Left colon (tissue), 2 donors: Measurements from ENCODE around the gene CCL18. TPM values are rescaled to one million over a fixed set of nuclear protein-coding genes. Genes with fewer than 3 reads are reported as not detected.
"Not testable (repeated sequence)": the region's sequence is repeated elsewhere in the genome, so short reads cannot be mapped to it uniquely, and the experiment has no call there.

Experiments
- ATAC-seq: fragments of 200-7000 bp; cut with Tn5 transposase; one replicate; pipeline ENCODE4 v1.9.1; 2020; ENCODE audit warnings: mild to moderate bottlenecking, moderate library complexity
- DNase-seq, 2 donors: peaks; one replicate each; pipeline ENCODE4 v3.0.0-alpha.2; 2020
- intact Hi-C, 2 donors: fragments of 100-400 bp; cut with DNase I in 1 of 2; cut with micrococcal nuclease in 1 of 2; formaldehyde crosslinking; loops; one replicate each; pipeline versions ENCODE4 v1.11.2 to v1.14.0; 2022; cut with DNase I, micrococcal nuclease
- total RNA-seq, 2 donors: library from RNA; stranded (reverse); fragmentation: NEBNext Ultra II Directional; extraction: Animal tissue kit (Norgen Biotek cat#: 25700); gene quantifications; one replicate each; pipeline ENCODE4 v1.2.1, GENCODE V29; 2021
- donor health status: DM: no; HTN: no; CAD: no.
- donor health status: DM: yes; HTN: yes; CAD: no.

CCL18 gene
- total RNA-seq, 2 donors from 2014 or later: 0.85 to 1.2 TPM

DNA sequence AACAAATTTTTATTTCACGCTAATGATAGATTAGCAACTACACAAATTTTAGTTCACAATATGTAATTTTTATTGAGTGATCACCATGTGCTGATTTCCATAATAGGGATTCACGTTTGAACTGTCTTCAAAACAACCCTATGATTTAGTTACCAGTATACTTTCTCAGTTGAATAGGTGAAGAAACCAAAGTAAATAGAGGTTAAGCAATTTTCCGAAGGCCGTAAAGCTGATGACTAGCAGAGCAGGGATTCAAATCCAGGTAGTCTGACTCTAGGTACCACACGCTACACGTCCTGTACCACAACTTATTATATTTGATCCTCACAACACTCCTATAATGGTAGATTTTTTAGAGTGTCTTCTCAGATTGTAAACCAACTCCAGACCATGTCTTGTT lies 28.6 kb downstream of the CCL18 start:
- DNase-seq, ATAC-seq, intact Hi-C loops: not testable (repeated sequence)

DNA sequence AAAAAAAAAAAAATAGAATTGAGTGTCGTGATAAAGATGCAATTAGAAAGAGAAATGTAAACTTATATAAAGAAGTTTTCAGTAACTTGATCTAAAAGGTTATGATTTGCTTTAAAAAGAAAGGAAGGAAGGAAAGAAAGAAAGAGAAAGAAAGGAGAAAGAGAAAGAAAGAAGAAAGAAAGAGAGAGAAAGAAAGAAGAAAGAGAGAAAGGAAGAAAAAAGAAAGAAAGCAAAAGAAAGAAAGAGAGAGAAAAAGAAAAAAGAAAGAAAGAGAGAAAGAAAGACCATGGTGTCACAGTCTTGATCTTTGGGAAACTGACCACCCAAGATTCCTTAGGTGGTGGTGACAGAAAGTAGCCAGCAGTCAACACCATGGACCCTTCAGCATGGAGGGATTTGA lies 30.2 kb downstream of the CCL18 start:
- no peak for DNase-seq
- intact Hi-C loops: no loop called here

DNA sequence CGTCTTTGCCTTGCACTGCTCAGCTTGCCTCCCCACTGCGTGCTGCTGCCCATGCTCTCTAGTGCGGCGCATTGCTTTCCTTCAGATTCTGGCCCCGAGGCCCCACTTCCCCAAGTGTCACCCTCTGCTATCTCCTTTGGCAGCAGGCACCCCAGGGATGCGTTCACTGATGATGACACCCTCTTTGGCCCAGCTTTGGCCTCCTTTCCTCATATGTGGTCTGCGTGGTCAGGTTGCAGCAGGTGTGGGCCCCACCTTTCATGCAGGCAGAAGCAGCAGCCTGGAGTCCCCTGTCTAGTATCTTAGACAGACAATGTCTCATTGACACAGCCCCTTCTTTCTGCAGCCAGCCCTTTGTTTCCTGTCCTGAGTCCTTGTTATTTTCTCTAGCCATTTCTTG lies 30.7 kb downstream of the CCL18 start:
- intact Hi-C loops: no loop called here
- ATAC-seq (no peak), DNase-seq (no peak)

More for the DNA sequence above, 30.2 kb downstream of the CCL18 start:
- ATAC-seq: no peak

DNA sequence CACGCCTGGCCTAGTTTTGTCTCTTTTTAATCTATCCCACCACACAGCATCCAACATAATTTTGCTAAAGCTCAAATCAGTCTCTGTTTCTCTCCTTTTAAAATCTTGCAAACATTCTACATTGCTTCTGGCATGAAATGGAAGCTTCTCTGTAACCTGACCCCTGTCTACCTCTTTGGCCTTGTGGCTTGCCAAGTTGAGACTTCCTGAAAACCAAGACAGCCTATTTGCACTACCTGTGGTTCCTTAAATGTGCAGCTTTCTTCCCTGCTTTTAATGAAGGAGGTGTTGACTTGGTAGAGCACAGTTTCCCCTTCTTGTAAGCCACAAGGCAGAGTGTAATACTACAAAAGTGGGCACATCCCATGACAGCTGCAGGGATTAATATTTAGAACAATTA lies 31.9 kb downstream of the CCL18 start:
- DNase-seq: no peak
- intact Hi-C loops: no loop called here
- ATAC-seq: no peak

DNA sequence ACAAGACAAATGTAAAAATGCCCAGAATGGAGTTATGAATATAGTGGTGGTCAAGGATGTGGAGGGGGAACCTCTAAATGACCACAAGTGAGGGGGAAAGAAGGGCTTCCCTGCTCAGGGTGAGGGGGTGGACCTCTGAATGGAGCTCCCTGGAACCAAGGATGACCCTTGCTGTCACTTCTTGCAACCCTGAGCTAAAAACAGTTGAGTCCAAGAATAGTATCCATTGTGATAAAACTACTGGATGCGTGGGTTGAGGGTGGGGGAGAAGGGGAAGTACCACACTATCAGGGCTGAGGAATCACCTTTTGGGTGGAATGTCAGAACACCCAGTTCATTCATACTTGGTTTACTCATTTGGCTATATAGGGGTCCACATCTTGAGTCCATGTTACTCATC lies 34.9 kb downstream of the CCL18 start:
- intact Hi-C loops, ATAC-seq, DNase-seq: not testable (repeated sequence)

DNA sequence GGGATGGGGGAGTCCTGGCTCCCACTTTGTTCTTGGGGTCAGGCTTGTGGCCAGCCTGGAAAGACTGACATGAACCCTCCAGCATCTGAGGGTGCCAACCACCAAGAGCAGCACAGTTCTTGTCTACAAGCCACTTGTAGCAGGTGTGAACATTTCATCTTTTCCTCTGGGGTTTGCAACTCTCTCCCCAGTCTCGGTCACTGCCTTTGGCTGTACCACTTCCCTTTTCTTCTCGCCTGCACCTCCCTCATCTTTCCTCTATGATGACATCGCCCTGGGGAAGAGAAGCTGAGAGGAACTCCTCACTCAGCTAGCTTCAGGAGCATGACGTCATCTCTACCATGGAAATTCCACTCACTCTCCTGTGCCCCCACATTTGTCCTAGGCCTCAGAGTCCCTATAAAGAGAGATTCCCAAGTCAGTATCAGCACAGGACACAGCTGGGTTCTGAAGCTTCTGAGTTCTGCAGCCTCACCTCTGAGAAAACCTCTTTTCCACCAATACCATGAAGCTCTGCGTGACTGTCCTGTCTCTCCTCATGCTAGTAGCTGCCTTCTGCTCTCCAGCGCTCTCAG lies 39.4 kb downstream of the CCL18 start, which contains the start of gene CCL4:
TSS of gene CCL4 (plus strand) at position 427 of the 575 bp plus-strand sequence. CDS start at position 506, 79 bp downstream.
- DNase-seq, intact Hi-C loops: not testable (repeated sequence)
- peak; percentile 41 for ATAC-seq

DNA sequence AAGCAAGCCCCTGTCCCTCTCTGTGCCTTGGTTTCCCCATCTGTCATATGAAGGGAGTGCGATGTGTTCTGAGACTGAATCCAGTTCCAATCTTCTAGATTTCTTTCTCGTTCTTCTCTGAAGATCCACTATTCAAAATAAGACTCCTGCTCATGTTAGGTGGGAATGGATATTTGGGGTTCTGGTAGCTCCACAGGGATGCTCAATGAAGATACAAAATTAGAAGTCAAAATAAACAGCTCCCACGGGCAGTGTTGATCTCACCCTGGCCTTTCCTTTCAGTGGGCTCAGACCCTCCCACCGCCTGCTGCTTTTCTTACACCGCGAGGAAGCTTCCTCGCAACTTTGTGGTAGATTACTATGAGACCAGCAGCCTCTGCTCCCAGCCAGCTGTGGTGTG lies 40.2 kb downstream of the CCL18 start:
- ATAC-seq, intact Hi-C loops, DNase-seq: not testable (repeated sequence)

DNA sequence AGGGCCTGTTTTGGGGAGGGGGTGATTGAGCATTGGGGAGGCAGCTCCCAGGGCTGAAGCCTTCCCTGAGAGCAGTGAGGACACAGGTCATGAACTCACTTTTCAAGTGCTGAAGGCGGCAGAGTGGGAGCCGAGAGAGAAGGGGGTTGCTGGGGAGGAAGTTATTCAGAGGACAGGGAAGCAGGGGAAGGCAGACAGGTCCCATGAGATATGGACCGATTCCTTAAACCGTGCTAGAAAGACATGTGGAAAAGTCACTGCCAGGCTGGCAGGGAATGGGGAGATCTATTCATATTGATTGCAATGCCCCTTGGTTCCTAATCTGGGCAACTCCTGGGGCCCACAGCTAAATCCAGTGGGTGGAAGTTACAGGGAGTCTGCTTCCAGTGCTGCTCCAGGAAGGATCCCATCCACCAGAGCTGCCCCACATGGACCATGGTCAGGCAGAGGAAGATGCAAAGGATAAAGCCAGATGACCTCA lies 40.7 kb downstream of the CCL18 start:
- intact Hi-C loops: no loop called here
- DNase-seq (no peak), ATAC-seq (no peak)

DNA sequence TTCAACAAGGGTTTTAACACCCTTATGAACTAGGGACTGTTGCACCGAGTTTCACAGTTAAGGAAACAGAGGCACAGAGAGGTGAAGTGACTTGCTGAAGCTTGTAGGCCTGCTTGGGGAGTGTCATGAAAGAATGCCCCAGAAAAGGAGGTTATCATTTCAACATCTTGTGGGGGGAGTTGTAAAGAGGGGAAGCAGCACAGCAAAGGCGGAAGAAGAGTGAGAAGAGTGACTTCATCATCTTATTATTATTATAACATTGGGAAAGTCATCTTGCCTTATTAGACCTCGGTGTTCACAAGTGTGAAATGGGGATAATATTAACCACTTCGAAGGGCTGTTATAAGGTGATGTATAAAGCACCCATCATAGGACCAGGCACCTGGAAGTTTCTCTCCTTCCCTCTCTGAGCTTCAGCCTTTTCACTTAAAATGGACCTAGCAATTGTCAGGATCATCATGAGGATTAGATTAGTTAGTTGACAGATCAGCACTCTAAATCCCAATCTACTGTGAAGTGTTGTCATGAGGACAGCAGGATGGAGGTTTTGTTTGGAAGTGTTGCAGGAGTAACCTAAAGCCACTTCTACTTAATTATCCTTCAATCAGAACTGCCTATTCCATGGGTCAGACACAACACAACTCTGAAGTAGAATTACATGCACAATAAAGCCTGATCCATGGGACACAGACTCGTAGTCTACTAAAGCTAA lies 41.9 kb downstream of the CCL18 start:
- intact Hi-C loops: no loop called here
- no peak for DNase-seq
- no peak for ATAC-seq

DNA sequence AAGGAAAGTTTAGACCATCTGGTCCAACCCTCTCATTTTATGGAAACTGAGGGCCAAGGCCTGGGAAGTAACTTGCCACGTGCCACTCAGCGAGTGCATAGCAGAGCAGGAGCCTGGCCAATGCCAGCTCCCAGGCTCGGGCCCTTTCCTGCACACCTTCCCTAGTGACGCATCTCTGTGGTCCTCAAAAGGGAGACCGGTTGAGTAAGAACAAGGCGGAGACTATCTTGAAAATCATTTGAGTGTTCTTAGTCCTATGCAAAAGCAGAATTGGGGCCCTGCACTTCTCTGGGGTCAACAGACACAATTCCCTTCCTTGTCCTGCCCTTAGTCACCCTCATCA lies 42.4 kb downstream of the CCL18 start:
- intact Hi-C loops: no loop called here
- ATAC-seq (no peak), DNase-seq (no peak)

DNA sequence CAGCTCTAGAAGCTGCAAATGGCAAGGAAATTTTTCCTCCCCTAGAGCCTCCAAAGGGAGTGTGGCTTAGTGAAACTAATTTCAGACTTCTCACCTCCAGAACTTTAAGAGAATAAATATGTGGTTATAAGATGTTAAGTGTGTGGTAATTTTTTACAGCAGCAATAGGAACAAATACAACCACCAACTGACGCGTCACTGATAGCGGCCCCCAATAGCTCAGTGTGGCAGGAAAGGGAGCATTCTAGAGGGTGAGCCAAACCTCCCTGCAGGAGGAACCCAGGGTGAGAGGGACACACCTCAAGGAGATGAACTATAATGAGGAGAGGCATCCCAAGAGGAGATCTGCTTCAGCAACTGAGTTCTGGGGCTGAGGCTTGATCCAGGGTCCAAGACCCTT lies 43.6 kb downstream of the CCL18 start:
- ATAC-seq (no peak), DNase-seq (no peak)
- intact Hi-C loops: no loop called here

DNA sequence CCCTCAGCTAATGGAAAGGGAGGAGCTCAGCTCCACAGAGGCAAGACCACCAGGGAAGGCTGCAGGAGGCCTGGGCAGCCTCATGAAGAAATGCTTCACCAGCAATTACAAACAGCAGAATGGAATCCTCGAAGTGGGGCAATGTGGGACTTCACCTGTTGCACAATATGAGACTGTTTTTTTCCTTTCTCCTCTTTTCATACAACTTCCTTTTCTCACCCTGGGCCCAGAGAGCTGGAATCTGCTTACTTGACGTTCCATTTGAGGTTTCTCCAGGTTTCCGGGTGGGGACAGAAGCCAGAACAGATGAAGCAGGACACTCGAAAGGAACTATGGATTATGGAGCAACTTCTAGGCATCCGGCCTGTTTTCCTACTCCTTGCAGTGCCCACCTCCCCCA lies 44.2 kb downstream of the CCL18 start:
- DNase-seq, intact Hi-C loops, ATAC-seq: not testable (repeated sequence)

DNA sequence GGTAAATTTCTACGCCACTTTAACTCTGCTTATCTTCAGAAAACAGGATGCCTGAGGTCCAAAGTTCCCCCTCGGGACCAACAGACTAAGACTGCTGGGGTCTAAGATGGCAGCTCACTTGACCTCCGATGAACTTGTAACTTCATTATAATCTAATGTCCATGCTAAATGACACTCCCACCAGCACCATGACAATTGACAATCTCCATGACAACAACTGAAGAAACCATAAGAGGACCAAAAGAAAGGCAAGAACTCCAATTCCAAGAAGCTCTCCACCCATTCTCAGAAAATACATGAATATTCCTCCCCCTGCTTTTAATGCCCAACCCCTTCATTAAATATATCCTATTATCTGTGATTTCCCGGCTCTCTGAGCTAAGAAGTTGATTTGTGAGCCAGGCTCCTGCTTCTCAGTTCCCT lies 47.0 kb downstream of the CCL18 start:
- DNase-seq (no peak), ATAC-seq (no peak)
- intact Hi-C loops: no loop called here

DNA sequence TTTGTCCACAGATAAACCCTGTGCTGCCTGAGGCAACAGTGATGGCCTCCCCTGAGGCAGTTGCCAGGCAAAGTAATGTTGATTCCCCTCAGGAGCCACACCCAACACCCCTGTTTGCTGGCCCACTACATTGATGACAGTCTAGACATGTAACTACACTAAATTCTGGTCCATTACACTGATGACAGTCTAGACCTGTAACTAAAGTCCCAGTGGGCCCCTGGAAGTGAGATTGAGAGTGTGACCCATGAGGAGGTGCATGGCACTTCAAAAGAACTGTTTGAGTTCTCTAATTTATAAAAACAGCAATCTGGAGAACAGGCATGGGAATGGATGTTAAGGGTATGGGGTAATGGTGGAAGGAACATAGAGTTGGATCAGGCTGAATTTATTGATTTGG lies 48.5 kb downstream of the CCL18 start:
- intact Hi-C loops: no loop called here
- DNase-seq (no peak), ATAC-seq (no peak)

DNA sequence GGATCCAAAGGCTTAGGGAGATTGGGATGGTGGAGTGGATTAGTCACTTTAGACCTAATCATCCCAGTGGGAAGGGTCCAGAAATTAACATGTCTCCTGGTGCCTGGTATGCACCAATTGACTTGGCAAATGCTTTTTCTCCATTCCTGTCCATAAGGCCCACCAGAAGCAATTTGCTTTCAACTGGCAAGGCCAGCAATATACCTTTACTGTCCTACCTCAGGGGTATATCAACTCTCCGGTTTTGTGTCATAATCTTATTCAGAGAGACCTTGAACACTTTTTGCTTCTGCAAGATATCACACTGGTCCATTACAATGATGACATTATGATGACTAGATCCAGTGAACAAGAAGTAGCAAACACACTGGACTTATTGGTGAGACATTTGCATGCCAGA lies 49.1 kb downstream of the CCL18 start:
- intact Hi-C loops, ATAC-seq, DNase-seq: not testable (repeated sequence)

DNA sequence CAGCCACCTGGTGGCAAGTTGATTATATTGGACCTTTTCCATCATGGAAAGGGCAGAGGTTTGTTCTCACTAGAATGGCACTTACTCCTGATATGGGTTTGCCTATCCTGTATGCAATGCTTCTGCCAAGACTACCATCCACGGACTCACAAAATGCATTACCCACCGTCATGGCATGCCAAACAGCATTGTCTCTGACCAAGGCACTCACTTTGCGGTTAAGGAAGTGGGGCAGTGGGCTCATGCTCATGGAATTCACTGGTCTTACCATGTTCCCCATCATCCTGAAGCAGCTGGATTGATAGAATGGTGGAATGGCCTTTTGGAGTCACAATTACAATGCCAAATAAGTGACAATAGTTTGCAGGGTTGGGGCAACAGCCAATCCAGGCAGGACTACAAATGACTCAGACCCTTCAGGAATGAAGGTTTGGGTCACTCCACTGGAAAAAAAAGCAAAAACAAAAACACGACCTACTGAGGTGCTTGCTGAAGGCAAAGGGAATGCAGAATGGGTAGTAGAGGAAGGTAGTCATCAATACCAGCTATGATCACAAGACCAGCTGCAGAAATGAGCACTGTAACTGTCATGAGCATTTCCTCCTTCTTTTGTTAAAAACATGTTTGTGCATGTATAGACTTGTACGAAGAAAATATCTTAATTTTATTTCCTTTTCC lies 51.0 kb downstream of the CCL18 start:
- ATAC-seq, intact Hi-C loops, DNase-seq: not testable (repeated sequence)

DNA sequence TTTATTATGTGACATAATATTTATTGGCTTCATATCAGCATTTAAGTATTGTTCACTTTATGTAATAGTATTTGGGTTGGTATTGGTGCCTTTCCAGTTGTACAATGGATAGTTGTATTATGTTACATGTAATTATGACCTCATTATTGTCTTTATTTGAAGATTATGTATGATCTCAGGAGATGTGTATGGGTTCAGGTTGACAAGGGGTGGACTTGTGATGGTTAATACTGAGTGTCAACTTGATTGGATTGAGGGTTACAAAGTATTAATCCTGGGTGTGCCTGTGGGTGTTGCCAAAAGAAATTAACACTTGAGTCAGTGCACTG lies 51.5 kb downstream of the CCL18 start:
- ATAC-seq, intact Hi-C loops, DNase-seq: not testable (repeated sequence)

DNA sequence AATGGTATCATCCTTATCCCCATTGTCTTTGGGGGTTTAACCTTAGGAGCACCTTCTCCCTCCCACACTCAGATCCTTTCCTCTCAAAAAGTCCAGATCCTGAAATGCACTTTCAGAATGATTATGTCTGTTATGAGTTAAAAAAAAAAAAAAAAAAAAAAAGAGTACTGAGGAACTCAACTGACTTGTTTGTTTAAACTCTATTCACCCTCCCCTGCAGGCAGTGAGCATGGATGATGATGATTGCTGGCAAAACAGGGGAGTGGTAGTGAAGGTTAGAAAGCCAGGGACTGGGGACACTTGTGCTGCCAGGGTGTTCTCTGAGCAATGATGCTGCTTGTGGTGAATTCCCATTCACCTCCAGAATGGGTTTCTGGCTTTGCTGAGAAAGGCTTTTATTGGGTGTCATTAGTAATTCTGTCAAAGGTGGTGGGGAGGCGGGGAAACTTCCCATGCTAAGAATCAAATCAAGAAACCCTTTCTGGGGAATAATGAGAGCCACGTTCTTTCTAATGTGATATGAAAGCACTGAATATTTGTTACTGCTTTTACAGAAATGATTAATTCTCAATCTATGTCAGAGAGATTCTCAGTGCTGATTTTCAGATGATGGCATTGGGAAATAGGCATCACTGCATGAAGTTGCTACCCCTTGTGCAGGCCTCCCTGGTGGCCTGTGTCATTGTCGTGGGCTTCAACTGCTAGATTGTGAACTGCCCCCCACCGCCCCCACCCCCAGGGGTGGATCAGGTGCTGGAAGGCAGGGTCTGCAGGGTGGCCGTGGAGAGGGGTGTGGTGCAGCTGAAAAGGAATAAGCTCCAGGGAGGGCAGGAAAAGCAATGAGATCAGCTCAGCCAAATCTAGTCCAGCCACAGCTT lies 53.7 kb downstream of the CCL18 start:
- ATAC-seq (peak; percentile 96), DNase-seq (peak in 1 of 2 donors; percentile 70)
- intact Hi-C loops: no loop called here
